ENCODE results near the gene KRTAP4-5.
"Not testable (repeated sequence)": the region's sequence is repeated elsewhere in the genome, so short reads cannot be mapped to it uniquely, and the experiment has no call there.

Gene KRTAP4-5

DNA sequence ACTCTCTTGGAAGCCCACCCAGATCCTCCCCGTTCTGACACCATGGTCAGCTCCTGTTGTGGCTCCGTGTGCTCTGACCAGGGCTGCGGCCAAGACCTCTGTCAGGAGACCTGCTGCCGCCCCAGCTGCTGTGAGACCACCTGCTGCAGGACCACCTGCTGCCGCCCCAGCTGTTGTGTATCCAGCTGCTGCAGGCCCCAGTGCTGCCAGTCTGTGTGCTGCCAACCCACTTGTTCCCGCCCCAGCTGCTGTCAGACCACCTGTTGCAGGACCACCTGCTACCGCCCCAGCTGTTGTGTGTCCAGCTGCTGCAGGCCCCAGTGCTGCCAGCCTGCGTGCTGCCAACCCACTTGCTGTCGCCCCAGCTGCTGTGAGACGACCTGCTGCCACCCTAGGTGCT is 44.3 kb downstream of the KRTAP4-5 start, which contains the start of gene KRTAP4-9:
Gene KRTAP4-9 (plus strand): TSS at position 43 of the 400 bp plus-strand sequence. CDS start 0 bp downstream, at position 43.
- DNase-seq = not testable (repeated sequence)

DNA sequence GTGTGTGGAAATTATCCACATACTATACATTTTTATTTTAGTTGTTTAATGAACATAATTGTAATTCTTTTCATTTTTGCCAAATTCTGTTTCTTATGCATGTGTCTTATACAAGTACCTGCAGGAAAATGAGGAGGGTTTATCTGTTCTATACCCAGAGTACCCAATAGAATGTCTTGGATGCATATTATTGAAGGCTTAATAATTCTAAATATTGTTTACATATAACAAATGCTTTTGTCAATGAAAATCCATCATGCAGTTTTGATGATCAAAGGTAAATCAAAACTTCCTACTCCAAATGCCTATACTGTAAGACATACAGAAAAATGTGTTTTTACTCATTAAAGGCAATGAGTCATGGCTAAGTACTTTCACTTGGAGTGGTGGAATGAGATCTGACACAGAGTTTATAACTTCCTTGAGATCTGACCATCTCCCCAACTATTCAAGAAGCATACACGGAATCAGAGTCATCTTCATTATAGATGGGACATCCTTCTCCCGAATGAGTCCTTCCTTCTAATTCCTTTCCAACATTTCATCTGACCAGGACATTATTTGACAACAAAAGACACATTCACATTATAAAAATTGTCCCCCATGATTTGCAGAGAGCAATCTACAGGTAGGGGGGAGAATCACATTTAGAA is 45.1 kb downstream of the KRTAP4-5 start:
- not testable (repeated sequence) for DNase-seq

DNA sequence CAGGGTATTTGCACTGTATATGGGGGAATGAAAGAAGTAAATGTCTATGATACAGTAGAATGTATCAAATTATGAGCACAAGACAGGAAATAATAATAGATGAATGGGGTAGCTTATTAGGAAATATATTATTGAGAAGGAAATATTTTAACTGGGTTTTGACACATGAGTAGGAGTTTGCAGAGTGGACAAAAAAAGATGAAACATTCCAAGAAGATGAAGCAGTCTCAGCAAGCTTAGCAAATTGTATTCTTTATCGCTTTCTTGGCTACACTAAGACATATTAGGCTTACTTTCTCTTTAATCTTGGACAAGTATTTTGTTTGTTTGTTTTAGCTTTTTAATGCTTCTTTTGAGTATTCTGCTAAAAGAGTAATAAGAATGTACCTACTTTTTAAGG is 45.7 kb downstream of the KRTAP4-5 start:
- no peak for DNase-seq

DNA sequence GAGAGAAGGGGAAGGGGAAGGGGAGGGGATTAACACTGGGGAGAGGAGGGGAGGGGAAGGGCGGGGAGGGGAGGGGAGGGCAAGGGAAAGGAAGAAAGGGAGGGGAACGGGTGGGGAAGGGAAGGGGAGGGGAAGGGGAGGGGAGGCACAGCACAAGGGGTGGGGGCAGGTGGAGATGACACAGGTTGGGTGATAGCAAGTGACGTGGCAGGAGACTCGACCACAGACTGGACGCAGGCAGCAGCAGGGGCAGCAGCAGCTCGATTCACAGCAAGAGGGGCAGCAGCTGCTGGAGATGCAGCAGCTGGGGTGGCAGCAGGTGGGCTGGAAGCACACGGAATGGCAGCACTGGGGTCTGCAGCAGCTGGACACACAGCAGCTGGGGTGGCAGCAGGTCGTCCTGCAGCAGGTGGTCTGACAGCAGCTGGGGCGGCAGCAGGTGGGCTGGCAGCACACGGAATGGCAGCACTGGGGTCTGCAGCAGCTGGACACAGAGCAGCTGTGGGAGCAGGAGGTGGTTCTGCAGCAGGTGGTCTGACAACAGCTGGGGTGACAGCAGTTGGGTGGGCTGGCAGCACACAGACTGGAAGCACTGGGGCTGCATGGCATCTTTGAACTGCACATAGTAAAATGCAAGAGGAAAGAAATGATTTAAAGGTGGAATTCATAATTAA is 47.9 kb downstream of the KRTAP4-5 start, which contains the start of gene KRTAP4-16:
Gene KRTAP4-16 (minus strand): TSS at position 624 of the 674 bp plus-strand sequence. CDS start 0 bp downstream, at position 624.
- DNase-seq = no peak

DNA sequence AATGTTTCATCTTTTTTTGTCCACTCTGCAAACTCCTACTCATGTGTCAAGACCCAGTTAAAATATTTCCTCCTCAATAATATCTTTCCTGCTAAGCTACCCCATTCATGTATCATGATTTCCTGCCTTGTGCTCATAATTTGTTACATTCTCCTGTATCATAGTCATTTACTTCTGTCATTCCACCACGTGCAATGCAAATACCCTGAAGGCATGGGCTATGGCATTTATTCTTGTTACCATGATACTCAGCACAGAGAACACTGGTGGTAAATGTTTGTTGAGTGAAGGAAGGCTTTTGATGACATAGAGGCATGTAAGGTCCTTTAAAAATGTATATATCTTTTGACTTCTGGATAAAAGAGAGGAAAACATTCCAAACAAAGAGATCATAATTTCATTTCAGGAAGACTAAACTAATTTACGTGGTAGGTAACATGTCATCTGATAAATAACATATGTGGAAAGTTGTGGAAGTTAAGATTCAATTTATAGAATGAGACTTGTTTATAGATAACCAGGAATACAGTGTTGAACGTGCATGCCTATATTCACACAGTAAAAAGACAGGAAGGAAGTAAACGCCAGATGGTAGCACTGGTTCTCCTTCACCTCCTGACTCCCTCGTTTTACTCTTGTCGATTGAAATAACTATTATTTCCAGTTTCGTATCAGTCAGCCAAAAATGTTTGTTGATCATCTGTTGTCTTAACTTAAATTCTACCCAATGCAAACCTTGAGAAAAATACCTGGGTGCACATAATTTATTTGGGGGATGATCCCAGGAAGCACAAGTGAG is 49.7 kb downstream of the KRTAP4-5 start:
- DNase-seq = not testable (repeated sequence)
